ENCODE data around the gene FAM124B. TPM values are rescaled to one million over a fixed set of nuclear protein-coding genes. Genes with fewer than 3 reads are reported as not detected.

FAM124B gene
- total RNA-seq, 1 donor from 2014 or later, result 11.8 TPM

GRCh38 chr2:224335991-224336390, 65.9 kb downstream of the FAM124B start:
- DNase-seq, result no peak

- no peak for DNase-seq
These were observed 67.2 kb downstream of the FAM124B start for GRCh38 chr2:224334726-224335125.

GRCh38 chr2:224333726-224334482, 68.0 kb downstream of the FAM124B start:
- DNase-seq, result no peak

- no peak for DNase-seq
These were observed 70.2 kb downstream of the FAM124B start for GRCh38 chr2:224331698-224332097.

- DNase-seq, result no peak
These were observed 73.1 kb downstream of the FAM124B start for GRCh38 chr2:224328798-224329197.

Other genes with a start within 250 kb of the FAM124B start
- 107 TPM for gene CUL3, start 183.3 kb upstream of the FAM124B start, total RNA-seq